Adipocyte (in vitro differentiated cells): ENCODE results near the gene CFAP90.

Experiments
- DNase-seq: peaks from one replicate; pipeline ENCODE4 v3.0.0-alpha.2; 2015; ENCODE audit warnings: low read depth
- H3K27me3 ChIP-seq: replicated peaks from 2 replicates; pipeline ENCODE4 v1.7.0; 2013; ENCODE audit warnings: mild to moderate bottlenecking, low read length, moderate library complexity; ENCODE audit not compliant: control insufficient read depth, insufficient read depth
- H3K36me3 ChIP-seq: 2 replicates; pipeline ENCODE4 v1.7.0; 2013; ENCODE audit warnings: low read length, mild to moderate bottlenecking, moderate library complexity; ENCODE audit not compliant: control insufficient read depth, insufficient read depth, severe bottlenecking
- H3K4me1 ChIP-seq: 2 replicates; pipeline ENCODE4 v1.7.0; 2013; ENCODE audit warnings: mild to moderate bottlenecking, low read length, moderate library complexity; ENCODE audit not compliant: control insufficient read depth, insufficient read depth
- H3K4me3 ChIP-seq: 2 replicates; pipeline ENCODE4 v1.7.0; 2013; ENCODE audit warnings: mild to moderate bottlenecking, low read length, moderate library complexity
- H3K9ac ChIP-seq: 2 replicates; pipeline ENCODE4 v1.7.0; 2013; ENCODE audit warnings: mild to moderate bottlenecking, low read length, moderate library complexity
- H3K9me3 ChIP-seq: 2 replicates; pipeline ENCODE4 v1.7.0; 2013; ENCODE audit warnings: mild to moderate bottlenecking, low read length, moderate library complexity; ENCODE audit not compliant: control insufficient read depth

The CFAP90 gene

DNA sequence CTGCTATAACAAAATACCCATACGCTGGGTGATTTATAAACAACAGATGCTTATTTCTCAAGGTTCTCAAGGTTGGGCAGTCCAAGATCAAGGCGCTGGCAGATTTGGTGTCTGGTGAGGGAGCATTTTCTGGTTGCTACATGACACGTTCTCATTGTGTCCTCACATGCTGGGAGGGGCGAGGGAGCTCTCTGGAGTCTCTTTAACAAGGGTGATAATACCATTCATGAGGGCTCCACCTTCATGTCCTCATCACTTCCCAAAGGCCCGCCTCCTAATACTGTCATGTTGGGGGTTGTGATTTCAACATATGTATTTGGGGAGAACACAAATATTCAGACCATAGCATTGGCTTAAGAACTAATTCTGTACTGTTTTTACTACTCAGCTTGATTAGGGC is 4.6 kb downstream of the CFAP90 start:
- DNase-seq: no peak
- Histone ChIP-seq H3K4me3 (no peak overlapping the region), H3K36me3 (no peaks in the 10 kb centered on the region), H3K4me1 (no peaks in the 10 kb centered on the region), H3K27me3 (peaks cover 65% of the 10 kb centered on the region), H3K9me3 (no peaks in the 10 kb centered on the region), H3K9ac (no peak overlapping the region)

GRCh38 chr5:7845557-7845956 is 5.4 kb downstream of the CFAP90 start:
- Histone ChIP-seq H3K36me3 (no peaks in the 10 kb centered on the region), H3K9me3 (no peaks in the 10 kb centered on the region), H3K4me3 (no peak overlapping the region), H3K9ac (no peak overlapping the region), H3K4me1 (no peaks in the 10 kb centered on the region), H3K27me3 (peaks cover 62% of the 10 kb centered on the region)
- no peak for DNase-seq

DNA sequence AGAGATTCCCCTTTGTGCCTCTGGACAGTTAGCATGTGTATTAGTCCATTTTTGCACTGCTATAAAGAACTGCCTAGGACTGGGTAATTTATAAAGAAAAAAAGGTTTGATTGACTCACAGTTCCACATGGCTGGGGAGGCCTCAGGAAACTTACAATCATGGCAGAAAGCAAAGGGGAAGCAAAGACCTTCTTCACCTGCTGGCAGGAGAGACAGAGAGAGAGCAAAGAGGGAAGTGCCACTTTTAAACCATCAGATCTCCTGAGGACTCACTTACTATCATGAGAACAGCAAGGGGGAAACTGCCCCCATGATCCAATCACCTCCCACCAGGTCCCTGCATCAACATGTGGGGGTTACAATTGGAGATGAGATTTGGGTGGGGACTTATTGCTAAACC is 6.0 kb downstream of the CFAP90 start:
- DNase-seq: no peak
- Histone ChIP-seq H3K9me3 (no peaks in the 10 kb centered on the region), H3K4me1 (no peaks in the 10 kb centered on the region), H3K36me3 (no peaks in the 10 kb centered on the region), H3K9ac (no peak overlapping the region), H3K4me3 (no peak overlapping the region), H3K27me3 (peaks cover 66% of the 10 kb centered on the region)

DNA sequence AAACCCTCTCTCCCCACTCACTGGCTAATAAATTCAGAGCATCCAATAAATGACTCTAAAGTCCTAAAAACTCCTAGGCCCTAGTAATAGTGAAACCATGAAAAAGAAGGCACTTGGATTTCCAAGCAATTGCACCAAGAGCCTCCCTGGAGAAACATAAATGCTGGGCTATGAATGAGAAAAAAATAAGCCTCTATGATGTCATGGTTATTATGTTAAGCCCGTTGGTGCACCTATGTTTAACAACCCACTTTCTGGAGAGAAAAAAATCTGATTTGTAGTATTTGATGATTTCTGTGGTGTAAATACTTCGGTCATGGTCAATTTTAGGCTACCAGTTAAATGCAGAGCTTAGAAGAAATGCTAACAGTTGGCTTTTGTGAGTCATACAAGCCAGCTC is 8.4 kb downstream of the CFAP90 start:
- Histone ChIP-seq H3K36me3 (no peaks in the 10 kb centered on the region), H3K4me1 (no peaks in the 10 kb centered on the region), H3K9ac (no peak overlapping the region), H3K4me3 (no peak overlapping the region), H3K9me3 (no peaks in the 10 kb centered on the region), H3K27me3 (peaks cover 49% of the 10 kb centered on the region)
- DNase-seq: no peak

- H3K27me3 ChIP-seq: peaks cover 8% of the 10 kb centered on the region
- no peaks in the 10 kb centered on the region for H3K36me3 ChIP-seq
- no peak overlapping the region for H3K4me3 ChIP-seq
- H3K9ac ChIP-seq: no peak overlapping the region
- no peaks in the 10 kb centered on the region for H3K9me3 ChIP-seq
- H3K4me1 ChIP-seq: no peaks in the 10 kb centered on the region
- DNase-seq: no peak
Measured at GRCh38 chr5:7837403-7837802, 13.5 kb downstream of the CFAP90 start.

DNA sequence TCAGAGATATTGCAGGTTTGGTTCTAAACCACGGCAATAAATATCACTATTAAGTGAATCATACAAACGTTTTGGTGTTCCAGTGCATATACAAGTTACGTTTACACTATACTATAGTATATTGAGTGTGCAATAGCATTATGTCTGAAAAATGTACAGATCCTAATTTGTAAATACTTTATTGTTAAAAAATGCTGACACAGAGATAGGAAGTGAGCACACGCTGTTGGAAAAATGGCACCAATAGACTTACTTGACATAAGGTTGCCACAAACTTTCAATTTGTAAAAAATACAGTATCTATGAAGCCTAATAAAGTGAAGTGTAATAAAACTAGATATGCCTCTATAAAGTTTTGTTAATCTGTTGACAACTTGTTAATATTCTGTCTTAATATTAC is 16.0 kb downstream of the CFAP90 start:
- no peak for DNase-seq
- peaks cover 11% of the 10 kb centered on the region for H3K27me3 ChIP-seq
- H3K9me3 ChIP-seq: no peaks in the 10 kb centered on the region
- H3K9ac ChIP-seq: no peak overlapping the region
- no peaks in the 10 kb centered on the region for H3K36me3 ChIP-seq
- no peaks in the 10 kb centered on the region for H3K4me1 ChIP-seq
- H3K4me3 ChIP-seq: no peak overlapping the region

DNA sequence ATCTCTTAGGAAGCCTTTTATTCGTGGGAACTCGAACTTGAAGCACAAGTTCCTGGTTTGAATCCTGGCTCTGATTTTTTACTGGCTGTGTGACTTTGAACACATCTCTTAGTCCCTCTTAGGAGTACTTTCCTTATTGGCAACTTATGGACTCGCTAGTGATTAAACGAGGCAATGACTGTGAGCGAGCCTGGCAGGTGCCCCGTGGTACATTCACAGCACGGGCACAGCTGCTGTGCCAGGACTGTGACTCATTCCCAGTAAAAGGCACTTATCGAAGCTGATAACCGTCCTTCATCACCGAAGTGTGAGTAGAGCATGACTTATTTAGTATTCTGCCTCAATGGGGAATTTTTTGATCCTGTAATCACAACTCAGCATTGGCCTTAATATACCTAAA is 22.7 kb downstream of the CFAP90 start:
- H3K9ac ChIP-seq: no peak overlapping the region
- H3K36me3 ChIP-seq: no peaks in the 10 kb centered on the region
- DNase-seq: no peak
- H3K9me3 ChIP-seq: no peaks in the 10 kb centered on the region
- no peak overlapping the region for H3K4me3 ChIP-seq
- H3K27me3 ChIP-seq: peaks cover 7% of the 10 kb centered on the region
- H3K4me1 ChIP-seq: peaks cover 15% of the 10 kb centered on the region

DNA sequence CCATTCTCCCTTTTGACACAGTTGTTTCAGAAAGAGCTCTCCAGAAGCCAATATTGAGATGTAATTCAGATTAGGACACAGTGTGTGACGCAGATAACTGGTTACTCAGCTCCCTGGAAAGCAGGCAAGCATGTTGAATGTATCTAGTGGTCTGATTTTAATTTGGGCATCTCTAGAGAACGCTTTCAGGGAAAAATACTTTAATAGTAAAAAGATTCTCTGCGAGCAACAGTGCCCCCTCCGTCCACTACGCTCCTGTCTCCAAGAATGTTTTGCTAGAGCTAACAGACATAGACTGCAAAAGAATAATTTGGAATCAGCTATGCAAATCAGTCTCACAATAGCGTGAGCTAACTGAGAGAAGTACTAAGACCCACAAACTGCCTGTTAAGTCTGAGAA is 23.3 kb downstream of the CFAP90 start:
- H3K4me3 ChIP-seq: no peak overlapping the region
- no peaks in the 10 kb centered on the region for H3K36me3 ChIP-seq
- H3K9me3 ChIP-seq: no peaks in the 10 kb centered on the region
- no peak overlapping the region for H3K9ac ChIP-seq
- H3K27me3 ChIP-seq: peaks cover 7% of the 10 kb centered on the region
- peaks cover 15% of the 10 kb centered on the region for H3K4me1 ChIP-seq
- DNase-seq: peak; percentile 25

DNA sequence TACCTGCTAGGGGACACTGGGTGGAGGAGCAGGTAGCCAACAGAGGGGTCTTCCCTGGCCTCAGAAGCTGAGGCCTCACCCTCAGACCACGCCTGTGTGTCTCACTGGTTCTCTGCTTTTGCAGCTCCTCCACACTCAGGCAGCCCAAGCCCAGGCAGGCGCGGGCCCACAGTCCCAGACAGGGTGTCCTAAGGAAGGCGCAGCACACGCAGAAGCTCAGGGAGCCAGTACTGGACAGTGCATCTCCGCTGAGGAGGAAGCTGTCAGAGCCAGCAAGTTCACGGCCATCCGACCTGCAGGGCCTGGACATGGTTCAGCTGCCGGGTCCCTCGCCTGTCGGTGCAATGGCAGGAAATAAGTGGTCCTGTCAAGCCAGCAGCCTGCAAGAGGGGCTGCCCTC is 25.3 kb downstream of the CFAP90 start:
- Histone ChIP-seq H3K9me3 (no peaks in the 10 kb centered on the region), H3K9ac (no peak overlapping the region), H3K27me3 (peaks cover 6% of the 10 kb centered on the region), H3K4me3 (no peak overlapping the region), H3K4me1 (peaks cover 15% of the 10 kb centered on the region), H3K36me3 (no peaks in the 10 kb centered on the region)
- DNase-seq: no peak

DNA sequence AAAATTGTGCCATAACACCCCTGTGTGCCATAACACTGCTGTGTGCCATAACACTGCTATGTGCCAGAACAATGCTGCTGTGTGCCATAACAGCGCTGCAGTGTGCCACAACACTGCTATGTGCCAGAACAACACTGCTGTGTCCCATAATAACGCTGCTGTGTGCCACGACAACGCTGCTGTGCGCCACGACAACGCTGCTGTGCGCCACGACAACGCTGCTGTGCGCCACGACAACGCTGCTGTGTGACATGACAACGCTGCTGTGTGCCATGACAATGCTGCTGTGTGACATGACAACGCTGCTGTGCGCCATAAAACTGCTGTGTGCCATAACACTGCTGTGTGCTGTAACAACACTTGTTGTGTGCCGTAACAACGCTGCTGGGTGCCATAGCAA is 25.9 kb downstream of the CFAP90 start:
- Histone ChIP-seq H3K9me3 (no peaks in the 10 kb centered on the region), H3K4me3 (no peak overlapping the region), H3K36me3 (no peaks in the 10 kb centered on the region), H3K27me3 (peaks cover 6% of the 10 kb centered on the region), H3K9ac (no peak overlapping the region), H3K4me1 (peaks cover 15% of the 10 kb centered on the region)
- DNase-seq: no peak

GRCh38 chr5:7823594-7823993 is 27.3 kb downstream of the CFAP90 start:
- H3K27me3 ChIP-seq: peaks cover 15% of the 10 kb centered on the region
- no peaks in the 10 kb centered on the region for H3K36me3 ChIP-seq
- no peak for DNase-seq
- H3K4me3 ChIP-seq: no peak overlapping the region
- peaks cover 15% of the 10 kb centered on the region for H3K4me1 ChIP-seq
- H3K9me3 ChIP-seq: no peaks in the 10 kb centered on the region
- no peak overlapping the region for H3K9ac ChIP-seq

- DNase-seq: no peak
- no peaks in the 10 kb centered on the region for H3K9me3 ChIP-seq
- peaks cover 8% of the 10 kb centered on the region for H3K4me1 ChIP-seq
- no peak overlapping the region for H3K4me3 ChIP-seq
- no peaks in the 10 kb centered on the region for H3K36me3 ChIP-seq
- H3K9ac ChIP-seq: no peak overlapping the region
- peaks cover 15% of the 10 kb centered on the region for H3K27me3 ChIP-seq
Measured at GRCh38 chr5:7822449-7822848, 28.5 kb downstream of the CFAP90 start.
